Loucy (cell line): ENCODE results near the gene SDK2.

Experiments
- H2AFZ ChIP-seq: fragments of 200-600 bp; sonication (generic); 2 replicates; pipeline ENCODE4 v1.6.0; 2016; ENCODE audit warnings: antibody characterized with exemption, mild to moderate bottlenecking, low read length, moderate library complexity
- H3F3A ChIP-seq: fragments of 200-600 bp; 2 replicates; pipeline ENCODE4 v1.6.0; 2016; ENCODE audit warnings: antibody characterized with exemption, low read depth, mild to moderate bottlenecking
- H3K27me3 ChIP-seq: fragments of 200-600 bp; sonication (generic); 2 replicates; pipeline ENCODE4 v1.6.1; 2014; ENCODE audit warnings: low read length, mild to moderate bottlenecking; ENCODE audit not compliant: insufficient read depth, poor library complexity, severe bottlenecking
- H3K36me3 ChIP-seq: fragments of 200-600 bp; sonication (generic); 2 replicates; pipeline ENCODE4 v1.6.1; 2016; ENCODE audit warnings: low read length; ENCODE audit not compliant: insufficient read depth
- H3K4me1 ChIP-seq: fragments of 200-600 bp; sonication (generic); 2 replicates; pipeline ENCODE4 v1.5.1; 2014; ENCODE audit warnings: low read length, mild to moderate bottlenecking; ENCODE audit not compliant: insufficient read depth, poor library complexity, severe bottlenecking
- H3K4me2 ChIP-seq: fragments of 200-600 bp; sonication (generic); 2 replicates; pipeline ENCODE4 v1.6.0; 2014; ENCODE audit warnings: antibody characterized with exemption, low read length, low read depth, mild to moderate bottlenecking; ENCODE audit not compliant: poor library complexity, severe bottlenecking
- H3K4me3 ChIP-seq: fragments of 200-600 bp; sonication (generic); 2 replicates; pipeline ENCODE4 v1.5.1; 2014; ENCODE audit warnings: low read length, mild to moderate bottlenecking, mixed read lengths; ENCODE audit not compliant: poor library complexity, severe bottlenecking
- H3K79me2 ChIP-seq: fragments of 200-600 bp; sonication (generic); 2 replicates; pipeline ENCODE4 v1.6.1; 2014; ENCODE audit warnings: low read length; ENCODE audit not compliant: insufficient read depth
- H3K9ac ChIP-seq: fragments of 200-600 bp; sonication (generic); 2 replicates; pipeline ENCODE4 v1.6.0; 2014; ENCODE audit warnings: mild to moderate bottlenecking, low read depth, low read length, moderate library complexity; ENCODE audit not compliant: poor library complexity, severe bottlenecking
- H3K9me2 ChIP-seq: fragments of 200-600 bp; sonication (generic); replicated peaks from 2 replicates; pipeline ENCODE4 v1.6.1; 2016; ENCODE audit warnings: low read depth, low read length, mixed read lengths
- H3K9me3 ChIP-seq: fragments of 200-600 bp; sonication (generic); 2 replicates; pipeline ENCODE4 v1.6.1; 2014; ENCODE audit warnings: mild to moderate bottlenecking, antibody characterized with exemption, low read length, low read depth; ENCODE audit not compliant: insufficient read depth
- H4K20me1 ChIP-seq: fragments of 200-600 bp; sonication (generic); 2 replicates; pipeline ENCODE4 v1.6.0; 2014; ENCODE audit warnings: antibody characterized with exemption, low read length, mild to moderate bottlenecking; ENCODE audit not compliant: insufficient read depth, poor library complexity, severe bottlenecking
- EZH2phosphoT487 ChIP-seq: fragments of 200-600 bp; IDR thresholded peaks from 2 replicates; pipeline ENCODE4 v1.6.1; 2018; ENCODE audit warnings: antibody characterized with exemption, mild to moderate bottlenecking, moderate library complexity, borderline replicate concordance
- TF ChIP-seq, protein P1 (sequence below): fragments of 200-600 bp; sonication (generic); conservative IDR thresholded peaks from 2 replicates; pipeline ENCODE4 v1.5.1; 2014; ENCODE audit warnings: mild to moderate bottlenecking, antibody characterized with exemption, low read length

Gene SDK2

GRCh38 chr17:73510981-73511718 is 133.1 kb downstream of the SDK2 start:
- Histone ChIP-seq H3K9ac (no peak overlapping the region), H4K20me1 (no peaks in the 10 kb centered on the region), H3K9me3 (no peaks in the 10 kb centered on the region), H3K36me3 (peaks cover 5% of the 10 kb centered on the region; the same call in 1 of the 2 replicates), H3K4me1 (peaks cover 18% of the 10 kb centered on the region), H2AFZ (no peak overlapping the region), H3K27me3 (no peaks in the 10 kb centered on the region), H3K4me2 (no peak overlapping the region), H3K9me2 (no peaks in the 10 kb centered on the region), H3F3A (no peaks in the 10 kb centered on the region), H3K4me3 (no peak overlapping the region), H3K79me2 (peaks cover 5% of the 10 kb centered on the region; the same call in 1 of the 2 replicates)
- no peak for TF ChIP-seq EZH2phosphoT487
- TF ChIP-seq, protein P1, sequence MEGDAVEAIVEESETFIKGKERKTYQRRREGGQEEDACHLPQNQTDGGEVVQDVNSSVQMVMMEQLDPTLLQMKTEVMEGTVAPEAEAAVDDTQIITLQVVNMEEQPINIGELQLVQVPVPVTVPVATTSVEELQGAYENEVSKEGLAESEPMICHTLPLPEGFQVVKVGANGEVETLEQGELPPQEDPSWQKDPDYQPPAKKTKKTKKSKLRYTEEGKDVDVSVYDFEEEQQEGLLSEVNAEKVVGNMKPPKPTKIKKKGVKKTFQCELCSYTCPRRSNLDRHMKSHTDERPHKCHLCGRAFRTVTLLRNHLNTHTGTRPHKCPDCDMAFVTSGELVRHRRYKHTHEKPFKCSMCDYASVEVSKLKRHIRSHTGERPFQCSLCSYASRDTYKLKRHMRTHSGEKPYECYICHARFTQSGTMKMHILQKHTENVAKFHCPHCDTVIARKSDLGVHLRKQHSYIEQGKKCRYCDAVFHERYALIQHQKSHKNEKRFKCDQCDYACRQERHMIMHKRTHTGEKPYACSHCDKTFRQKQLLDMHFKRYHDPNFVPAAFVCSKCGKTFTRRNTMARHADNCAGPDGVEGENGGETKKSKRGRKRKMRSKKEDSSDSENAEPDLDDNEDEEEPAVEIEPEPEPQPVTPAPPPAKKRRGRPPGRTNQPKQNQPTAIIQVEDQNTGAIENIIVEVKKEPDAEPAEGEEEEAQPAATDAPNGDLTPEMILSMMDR = no peak

DNA sequence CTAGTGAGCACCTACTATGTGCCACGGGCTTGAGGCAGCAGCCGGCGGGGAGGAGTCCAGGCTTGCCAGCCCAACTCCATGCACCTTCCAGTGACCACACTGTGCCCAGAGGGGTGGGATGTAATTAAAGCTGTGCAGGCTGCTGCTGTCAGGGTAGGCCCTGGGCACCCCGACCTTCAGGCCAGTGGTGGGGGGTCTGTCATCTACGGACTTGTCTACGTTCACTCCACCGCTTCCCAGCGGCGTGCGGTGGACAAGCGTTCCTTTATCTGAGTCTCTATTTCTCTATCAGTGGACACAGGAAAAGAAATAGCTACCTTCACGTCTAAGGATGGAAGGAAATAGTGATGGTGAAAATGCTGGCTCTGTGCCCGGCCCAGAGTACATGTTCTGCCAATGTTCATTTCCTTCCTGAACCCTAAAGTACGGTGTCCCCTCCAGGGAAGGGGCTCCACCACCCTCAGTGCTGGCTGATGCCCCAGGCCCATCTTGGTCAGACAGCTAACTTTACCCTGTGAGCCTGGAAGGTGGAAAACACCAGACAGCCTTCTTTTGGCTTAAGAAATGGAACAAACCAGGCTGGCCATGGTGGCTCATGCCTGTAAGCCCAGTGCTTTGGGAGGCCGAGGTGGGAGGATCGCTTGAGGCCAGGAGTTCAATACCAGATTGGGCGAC is 135.2 kb downstream of the SDK2 start:
- Histone ChIP-seq H3K27me3 (no peaks in the 10 kb centered on the region), H4K20me1 (no peaks in the 10 kb centered on the region), H2AFZ (no peak overlapping the region), H3K4me3 (no peak overlapping the region), H3K4me1 (peaks cover 20% of the 10 kb centered on the region), H3F3A (no peaks in the 10 kb centered on the region), H3K4me2 (no peak overlapping the region), H3K9ac (no peak overlapping the region), H3K79me2 (peaks cover 5% of the 10 kb centered on the region; the same call in 1 of the 2 replicates), H3K9me2 (no peaks in the 10 kb centered on the region), H3K36me3 (peaks cover 13% of the 10 kb centered on the region; the same call in 1 of the 2 replicates), H3K9me3 (no peaks in the 10 kb centered on the region)
- TF ChIP-seq, protein P1 = no peak
- TF ChIP-seq EZH2phosphoT487 = no peak

DNA sequence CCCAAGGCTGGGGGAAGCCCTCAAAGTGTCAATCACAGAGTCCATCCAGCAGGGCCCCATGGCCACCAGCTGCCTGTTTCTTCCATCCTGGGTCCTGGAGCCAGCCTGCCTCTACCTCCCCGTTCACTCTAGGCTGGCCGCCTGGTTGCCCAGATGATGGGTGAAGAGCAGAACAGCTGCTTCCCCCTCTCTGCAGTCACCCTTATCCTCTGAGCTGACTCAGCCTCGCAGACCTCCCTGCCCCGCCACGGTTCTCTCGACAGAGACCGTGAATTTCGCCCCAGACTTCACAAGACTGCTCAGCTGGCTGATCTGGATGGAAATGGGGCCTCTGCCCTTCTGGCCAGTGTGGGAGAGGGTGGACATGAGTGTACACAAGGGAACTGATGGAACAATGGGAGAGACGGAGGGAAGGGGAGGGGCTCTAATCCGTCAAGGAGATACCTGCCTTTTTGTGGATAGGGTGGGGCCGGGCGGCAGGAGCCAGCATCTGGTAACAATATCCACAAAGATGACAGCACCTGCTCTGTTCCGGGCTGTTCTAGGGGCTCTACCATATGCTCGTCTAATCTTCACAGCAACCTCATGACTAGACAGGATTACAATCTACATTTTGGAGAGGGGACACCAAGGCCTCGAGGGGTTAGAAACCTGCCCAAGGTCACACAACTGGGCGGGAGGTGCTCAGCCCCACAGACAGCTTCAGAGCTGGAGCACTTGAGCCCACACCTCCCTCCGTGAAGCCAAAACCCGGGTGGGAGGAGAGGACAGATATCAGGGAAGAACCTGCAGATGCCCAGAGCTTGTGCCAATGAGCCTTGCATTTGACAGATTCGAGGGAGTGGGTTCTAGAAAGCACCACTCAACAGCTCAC is 136.0 kb downstream of the SDK2 start:
- no peaks in the 10 kb centered on the region for H3K9me3 ChIP-seq
- H2AFZ ChIP-seq = no peak overlapping the region
- H3K79me2 ChIP-seq = peaks cover 5% of the 10 kb centered on the region; the same call in 1 of the 2 replicates
- TF ChIP-seq, protein P1 = no peak
- TF ChIP-seq EZH2phosphoT487 = no peak
- H3K4me3 ChIP-seq = no peak overlapping the region
- no peaks in the 10 kb centered on the region for H4K20me1 ChIP-seq
- H3K4me2 ChIP-seq = no peak overlapping the region
- H3K9ac ChIP-seq = no peak overlapping the region
- no peaks in the 10 kb centered on the region for H3K9me2 ChIP-seq
- H3F3A ChIP-seq = no peaks in the 10 kb centered on the region
- H3K4me1 ChIP-seq = peaks cover 20% of the 10 kb centered on the region
- peaks cover 19% of the 10 kb centered on the region; the same call in 1 of the 2 replicates for H3K36me3 ChIP-seq
- H3K27me3 ChIP-seq = no peaks in the 10 kb centered on the region
